IMR-90 (cell line): ENCODE measurements around the gene TMCC1. TPM values are rescaled to one million over a fixed set of nuclear protein-coding genes. Genes with fewer than 3 reads are reported as not detected.
A peak's percentile ranks its signal among the peaks of the same experiment; 100 is the strongest.

Experiments used
- ATAC-seq: fragments of 200-7000 bp; cut with Tn5 transposase; 2 replicates; pipeline ENCODE4 v1.9.1; 2020; ENCODE audit warnings: low read depth, mild to moderate bottlenecking, moderate library complexity
- BruUV-seq: library from RNA; stranded (reverse); fragments of 400-500 nt; replicated peaks from 2 replicates; lab custom pipeline; 2021; lab: Mats Ljungman, UMichigan
- CTCF ChIA-PET: fragments of 300-600 bp; formaldehyde crosslinking; extraction: SDS; loops from one replicate; lab custom pipeline; 2021; ENCODE audit warnings: antibody characterized with exemption; lab: Yijun Ruan, JAX
- POLR2A ChIA-PET: fragments of 300-600 bp; sonication (Branson Sonifier 250); formaldehyde crosslinking; loops from one replicate; lab custom pipeline; 2022; ENCODE audit warnings: antibody characterized with exemption; ENCODE audit not compliant: unreplicated experiment; lab: Charles Lee
- DNase-seq: peaks from one replicate; pipeline ENCODE4 v3.0.0; 2013
- H2AFZ ChIP-seq: replicated peaks from 2 replicates; pipeline ENCODE3; 2013; ENCODE audit warnings: low read length, mild to moderate bottlenecking; ENCODE audit not compliant: poor library complexity
- H2AK5ac ChIP-seq: 2 replicates; pipeline ENCODE4 v1.6.1; 2013; ENCODE audit warnings: low read depth, low read length, inconsistent platforms
- H2AK9ac ChIP-seq: replicated peaks from 2 replicates; pipeline ENCODE3; 2013; ENCODE audit warnings: mild to moderate bottlenecking, low read depth, low read length, moderate library complexity; ENCODE audit not compliant: poor library complexity
- H2BK120ac ChIP-seq: 2 replicates; pipeline ENCODE4 v1.6.1; 2013; ENCODE audit warnings: low read depth, low read length, inconsistent platforms
- H2BK15ac ChIP-seq: 3 replicates; pipeline ENCODE4 v1.6.1; 2013; ENCODE audit warnings: low read depth, low read length, inconsistent platforms
- H2BK20ac ChIP-seq: 2 replicates; pipeline ENCODE4 v1.6.1; 2013; ENCODE audit warnings: low read depth, mild to moderate bottlenecking, inconsistent platforms, low read length, moderate library complexity
- H2BK5ac ChIP-seq: 2 replicates; pipeline ENCODE4 v1.6.1; 2013; ENCODE audit warnings: mild to moderate bottlenecking, low read depth, low read length, inconsistent platforms; ENCODE audit not compliant: poor library complexity, severe bottlenecking
- H3K14ac ChIP-seq: replicated peaks from 2 replicates; pipeline ENCODE4 v1.6.1; 2013; ENCODE audit warnings: low read depth, low read length, inconsistent platforms
- H3K18ac ChIP-seq: 2 replicates; pipeline ENCODE4 v1.6.1; 2013; ENCODE audit warnings: low read depth, low read length, control low read depth
- H3K23ac ChIP-seq: 2 replicates; pipeline ENCODE4 v1.6.1; 2013; ENCODE audit warnings: low read depth, low read length, inconsistent platforms
- H3K27ac ChIP-seq: 2 replicates; pipeline ENCODE4 v1.5.1; 2013; ENCODE audit warnings: mild to moderate bottlenecking, control low read depth, low read length; ENCODE audit not compliant: insufficient read depth
- H3K27me3 ChIP-seq: 2 replicates; pipeline ENCODE4 v1.6.1; 2013; ENCODE audit warnings: low read length; ENCODE audit not compliant: control insufficient read depth, insufficient read depth
- H3K36me3 ChIP-seq: 2 replicates; pipeline ENCODE4 v1.6.1; 2013; ENCODE audit warnings: low read length, mixed read lengths; ENCODE audit not compliant: control insufficient read depth, insufficient read depth
- H3K4ac ChIP-seq: 2 replicates; pipeline ENCODE4 v1.6.1; 2013; ENCODE audit warnings: low read depth, low read length, inconsistent platforms
- H3K4me1 ChIP-seq: 2 replicates; pipeline ENCODE4 v1.6.1; 2013; ENCODE audit warnings: low read length, mixed read lengths; ENCODE audit not compliant: control insufficient read depth, insufficient read depth
- H3K4me2 ChIP-seq: 2 replicates; pipeline ENCODE4 v1.6.1; 2013; ENCODE audit warnings: low read depth, mild to moderate bottlenecking, control low read depth, low read length, moderate library complexity
- H3K4me3 ChIP-seq: 2 replicates; pipeline ENCODE4 v1.5.1; 2013; ENCODE audit warnings: low read depth, mild to moderate bottlenecking, control low read depth, low read length, moderate library complexity; ENCODE audit not compliant: insufficient read depth
- H3K56ac ChIP-seq: 2 replicates; pipeline ENCODE4 v1.6.1; 2013; ENCODE audit warnings: low read length, inconsistent platforms; ENCODE audit not compliant: insufficient read depth; ENCODE audit errors: extremely low read depth
- H3K79me1 ChIP-seq, 2 experiments: 2 replicates each; pipeline ENCODE4 v1.6.1; 2013; ENCODE audit warnings: low read length in 2 of 2, inconsistent platforms in 1 of 2, low read depth in 1 of 2
- H3K9ac ChIP-seq: 2 replicates; pipeline ENCODE4 v1.6.1; 2013; ENCODE audit warnings: low read depth, low read length, control low read depth
- H3K9me1 ChIP-seq: 2 replicates; pipeline ENCODE4 v1.6.1; 2013; ENCODE audit warnings: low read length, inconsistent platforms; ENCODE audit not compliant: insufficient read depth
- H3K9me3 ChIP-seq: 2 replicates; pipeline ENCODE4 v1.6.1; 2013; ENCODE audit warnings: low read length; ENCODE audit not compliant: control insufficient read depth, insufficient read depth
- H4K20me1 ChIP-seq: 2 replicates; pipeline ENCODE4 v1.6.1; 2013; ENCODE audit warnings: low read length, inconsistent platforms; ENCODE audit not compliant: insufficient read depth
- H4K5ac ChIP-seq: 2 replicates; pipeline ENCODE4 v1.6.1; 2013; ENCODE audit warnings: mild to moderate bottlenecking, low read depth, low read length, control low read depth
- H4K8ac ChIP-seq, 2 experiments: 2 replicates each; pipeline ENCODE4 v1.6.1; 2013; ENCODE audit warnings: low read depth in 2 of 2, low read length in 2 of 2, control low read depth in 1 of 2, inconsistent platforms in 1 of 2
- H4K91ac ChIP-seq: 2 replicates; pipeline ENCODE4 v1.6.1; 2013; ENCODE audit warnings: low read depth, low read length, inconsistent platforms; ENCODE audit not compliant: insufficient read depth
- BHLHE40 ChIP-seq: fragments of 150-350 bp; IDR thresholded peaks from 2 replicates; pipeline ENCODE4 v1.6.1; 2016; ENCODE audit warnings: mild to moderate bottlenecking, low read depth, low read length
- CEBPB ChIP-seq: IDR thresholded peaks from 2 replicates; pipeline ENCODE4 v1.6.1; 2012; ENCODE audit warnings: low read depth, low read length, improper control_type of control experiment
- CHD1 ChIP-seq: IDR thresholded peaks from 2 replicates; pipeline ENCODE4 v1.6.1; 2012; ENCODE audit warnings: low read depth, low read length, improper control_type of control experiment
- FOS ChIP-seq: fragments of 150-350 bp; IDR thresholded peaks from 2 replicates; pipeline ENCODE4 v1.6.1; 2016; ENCODE audit warnings: low read depth, low read length
- MAFK ChIP-seq: IDR thresholded peaks from 2 replicates; pipeline ENCODE4 v1.6.1; 2012; ENCODE audit warnings: low read depth, low read length, improper control_type of control experiment
- MXI1 ChIP-seq: IDR thresholded peaks from 2 replicates; pipeline ENCODE4 v1.6.1; 2012; ENCODE audit warnings: low read depth, mild to moderate bottlenecking, low read length, moderate library complexity, borderline replicate concordance
- NFE2L2 ChIP-seq: fragments of 150-350 bp; IDR thresholded peaks from 2 replicates; pipeline ENCODE4 v1.6.1; 2016; ENCODE audit warnings: low read depth, mild to moderate bottlenecking, low read length
- RAD21 ChIP-seq: IDR thresholded peaks from 2 replicates; pipeline ENCODE4 v1.6.1; 2012; ENCODE audit warnings: low read length, improper control_type of control experiment
- RCOR1 ChIP-seq: IDR thresholded peaks from 2 replicates; pipeline ENCODE4 v1.6.1; 2012; ENCODE audit warnings: mild to moderate bottlenecking, low read length, improper control_type of control experiment; ENCODE audit not compliant: insufficient replicate concordance
- RFX5 ChIP-seq: IDR thresholded peaks from 2 replicates; pipeline ENCODE4 v1.8.0; 2012; ENCODE audit warnings: low read depth, mild to moderate bottlenecking, low read length, moderate library complexity
- SMC3 ChIP-seq: fragments of 150-350 bp; IDR thresholded peaks from 2 replicates; pipeline ENCODE4 v1.6.1; 2016; ENCODE audit warnings: low read depth, mild to moderate bottlenecking, antibody characterized with exemption, low read length, moderate library complexity
- whole genome bisulfite sequencing, 2 experiments: methylation state at CpG; one replicate each; pipeline versions ENCODE4 v1.1.5 to v1.1.7; 2013; ENCODE audit warnings: missing lambda C conversion rate in 2 of 2; ENCODE audit not compliant: insufficient read length in 1 of 2; ENCODE audit errors: extremely low coverage in 2 of 2; 5-methylcytosine and 5-hydroxymethylcytosine counted together
- dilution Hi-C: fragments of 300-500 bp; cut with HindIII; formaldehyde crosslinking; loops from one replicate; pipeline ENCODE4 v1.14.3; 2018; ENCODE audit warnings: low sequenced_read_pairs; ENCODE audit not compliant: unreplicated experiment
- in situ Hi-C: fragments of 300-500 bp; cut with MboI; formaldehyde crosslinking; loops from 3 replicates; pipeline ENCODE4 v1.14.3; 2019; ENCODE audit warnings: low sequenced_read_pairs, inconsistent platforms, mixed read lengths
- intact Hi-C: fragments of 100-400 bp; cut with micrococcal nuclease; formaldehyde crosslinking; loops from 2 replicates; pipeline ENCODE4 v1.10.0; 2022
- polyA plus RNA-seq, 3 experiments: library from polyadenylated mRNA; depleted of rRNA; stranded (reverse); fragments of >200 nt; gene quantifications; 2 replicates each; pipeline ENCODE4 v1.2.3, GENCODE V29; 2012; ENCODE audit warnings: low replicate concordance in 1 of 3
- total RNA-seq: library from RNA; depleted of rRNA; stranded (reverse); fragments of >200 nt; gene quantifications from 2 replicates; pipeline ENCODE4 v1.2.3, GENCODE V29; 2012
- TF ChIP-seq, protein P1 (sequence below): fragments of 150-350 bp; IDR thresholded peaks from 2 replicates; pipeline ENCODE4 v1.6.1; 2016; ENCODE audit warnings: low read depth, mild to moderate bottlenecking, low read length, moderate library complexity, borderline replicate concordance
- TF ChIP-seq, protein P2 (sequence below): conservative IDR thresholded peaks from 2 replicates; pipeline ENCODE4 v1.5.1; 2012; ENCODE audit warnings: mild to moderate bottlenecking, low read depth, low read length, improper control_type of control experiment
- TF ChIP-seq, protein P3 (sequence below): fragments of 150-350 bp; IDR thresholded peaks from 2 replicates; pipeline ENCODE4 v1.6.1; 2017; ENCODE audit warnings: mild to moderate bottlenecking, antibody characterized with exemption, low read length, low read depth

The TMCC1 gene
- total and polyA plus RNA-seq, 2 of the 4 experiments (the other 2 are of a cell fraction): 5.0 to 7.3 TPM

DNA sequence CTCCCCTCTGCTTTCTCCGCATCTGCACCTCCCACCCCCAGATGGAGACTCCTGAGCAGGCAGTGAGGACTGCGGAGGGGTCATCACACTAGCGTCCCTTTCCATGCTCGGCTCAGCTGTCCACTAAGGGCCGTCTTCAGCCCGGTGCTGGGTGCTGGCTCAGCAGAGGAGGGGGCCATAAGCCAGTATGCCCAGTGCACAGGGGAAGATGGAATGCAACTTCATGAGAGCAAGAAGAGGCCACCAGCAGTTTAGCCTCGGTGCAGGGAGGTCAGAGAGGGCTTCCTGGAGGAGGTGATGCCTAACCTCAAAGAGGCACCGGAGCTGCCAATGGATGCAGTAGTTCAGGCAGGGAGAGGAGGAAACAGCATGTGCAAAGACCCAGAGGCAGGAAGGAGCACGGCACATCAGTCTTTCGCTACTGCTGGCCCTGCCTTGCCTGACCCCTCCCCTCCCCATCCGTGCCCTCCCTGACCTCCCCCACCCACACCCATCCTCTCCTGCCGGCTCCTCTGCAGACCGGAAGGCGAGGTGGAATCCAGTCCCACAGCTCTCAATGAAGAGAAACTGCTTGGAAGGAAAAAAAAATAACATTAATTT is 271.8 kb downstream of the TMCC1 start:
- no peak overlapping the region for H4K5ac ChIP-seq
- H2BK120ac ChIP-seq: no peak overlapping the region
- H3K14ac ChIP-seq: no peak overlapping the region
- in situ Hi-C loops (loop anchor here (25.0 kb wide), 1 partner anchor 234 kb away; no protein-coding TSS in a partner anchor), intact Hi-C loops (loop anchor here (10.0 kb wide), 1 partner anchor 383 kb away; no protein-coding TSS in a partner anchor), dilution Hi-C loops (no loop called here)
- no peak for ATAC-seq
- no peak overlapping the region for H2BK15ac ChIP-seq
- DNase-seq: no peak
- H3K9me1 ChIP-seq: peaks cover 11% of the 10 kb centered on the region
- no peak overlapping the region for H3K56ac ChIP-seq
- no peak overlapping the region for H3K23ac ChIP-seq
- ChIA-PET CTCF (no interaction called here), POLR2A (no interaction called here)
- no peak overlapping the region for H4K8ac ChIP-seq
- H3K4ac ChIP-seq: no peak overlapping the region
- H3K9me3 ChIP-seq: no peaks in the 10 kb centered on the region
- no peak overlapping the region for H3K9ac ChIP-seq
- H3K18ac ChIP-seq: no peak overlapping the region
- H4K20me1 ChIP-seq: no peaks in the 10 kb centered on the region
- no peak overlapping the region for H2AFZ ChIP-seq
- H3K4me1 ChIP-seq: peaks cover 12% of the 10 kb centered on the region
- H3K4me3 ChIP-seq: no peak overlapping the region
- no peaks in the 10 kb centered on the region for H3K27me3 ChIP-seq
- no peak overlapping the region for H2AK9ac ChIP-seq
- no peak overlapping the region for H4K91ac ChIP-seq
- no peak overlapping the region for H3K4me2 ChIP-seq
- H3K79me1 ChIP-seq: 0 out of 4 replicates have a peak, but pooled peaks cover 0 to 4% of the 10 kb centered on the region in 2 experiments
- no TSS peak for BruUV-seq
- no peak overlapping the region for H2BK5ac ChIP-seq
- H2BK20ac ChIP-seq: no peak overlapping the region
- 81% methylated on average over 6 of the region's 14 CpGs; no CpG with 5 or more reads in 1 of the 2 experiments for WGBS, 2 experiments
- H3K27ac ChIP-seq: no peak overlapping the region
- TF ChIP-seq, protein P1, sequence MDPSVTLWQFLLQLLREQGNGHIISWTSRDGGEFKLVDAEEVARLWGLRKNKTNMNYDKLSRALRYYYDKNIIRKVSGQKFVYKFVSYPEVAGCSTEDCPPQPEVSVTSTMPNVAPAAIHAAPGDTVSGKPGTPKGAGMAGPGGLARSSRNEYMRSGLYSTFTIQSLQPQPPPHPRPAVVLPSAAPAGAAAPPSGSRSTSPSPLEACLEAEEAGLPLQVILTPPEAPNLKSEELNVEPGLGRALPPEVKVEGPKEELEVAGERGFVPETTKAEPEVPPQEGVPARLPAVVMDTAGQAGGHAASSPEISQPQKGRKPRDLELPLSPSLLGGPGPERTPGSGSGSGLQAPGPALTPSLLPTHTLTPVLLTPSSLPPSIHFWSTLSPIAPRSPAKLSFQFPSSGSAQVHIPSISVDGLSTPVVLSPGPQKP: no peak
- TF ChIP-seq CHD1: no peak
- no peak for TF ChIP-seq BHLHE40
- no peak for TF ChIP-seq MAFK
- TF ChIP-seq CEBPB: no peak
- TF ChIP-seq NFE2L2: no peak
- no peak for TF ChIP-seq FOS
- TF ChIP-seq, protein P2, sequence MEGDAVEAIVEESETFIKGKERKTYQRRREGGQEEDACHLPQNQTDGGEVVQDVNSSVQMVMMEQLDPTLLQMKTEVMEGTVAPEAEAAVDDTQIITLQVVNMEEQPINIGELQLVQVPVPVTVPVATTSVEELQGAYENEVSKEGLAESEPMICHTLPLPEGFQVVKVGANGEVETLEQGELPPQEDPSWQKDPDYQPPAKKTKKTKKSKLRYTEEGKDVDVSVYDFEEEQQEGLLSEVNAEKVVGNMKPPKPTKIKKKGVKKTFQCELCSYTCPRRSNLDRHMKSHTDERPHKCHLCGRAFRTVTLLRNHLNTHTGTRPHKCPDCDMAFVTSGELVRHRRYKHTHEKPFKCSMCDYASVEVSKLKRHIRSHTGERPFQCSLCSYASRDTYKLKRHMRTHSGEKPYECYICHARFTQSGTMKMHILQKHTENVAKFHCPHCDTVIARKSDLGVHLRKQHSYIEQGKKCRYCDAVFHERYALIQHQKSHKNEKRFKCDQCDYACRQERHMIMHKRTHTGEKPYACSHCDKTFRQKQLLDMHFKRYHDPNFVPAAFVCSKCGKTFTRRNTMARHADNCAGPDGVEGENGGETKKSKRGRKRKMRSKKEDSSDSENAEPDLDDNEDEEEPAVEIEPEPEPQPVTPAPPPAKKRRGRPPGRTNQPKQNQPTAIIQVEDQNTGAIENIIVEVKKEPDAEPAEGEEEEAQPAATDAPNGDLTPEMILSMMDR: no peak
- TF ChIP-seq RAD21: no peak
- TF ChIP-seq MXI1: no peak
- TF ChIP-seq, protein P3, sequence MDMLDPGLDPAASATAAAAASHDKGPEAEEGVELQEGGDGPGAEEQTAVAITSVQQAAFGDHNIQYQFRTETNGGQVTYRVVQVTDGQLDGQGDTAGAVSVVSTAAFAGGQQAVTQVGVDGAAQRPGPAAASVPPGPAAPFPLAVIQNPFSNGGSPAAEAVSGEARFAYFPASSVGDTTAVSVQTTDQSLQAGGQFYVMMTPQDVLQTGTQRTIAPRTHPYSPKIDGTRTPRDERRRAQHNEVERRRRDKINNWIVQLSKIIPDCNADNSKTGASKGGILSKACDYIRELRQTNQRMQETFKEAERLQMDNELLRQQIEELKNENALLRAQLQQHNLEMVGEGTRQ: no peak
- TF ChIP-seq RCOR1: no peak
- no peak for TF ChIP-seq RFX5
- TF ChIP-seq SMC3: no peak
- H2AK5ac ChIP-seq: peak overlapping the region; percentile 19; the same call in 1 of the 2 replicates
- H3K36me3 ChIP-seq: no peaks in the 10 kb centered on the region
